Peyer's patch (tissue), 4 donors: ENCODE results near the gene SAPCD2.

Experiments
- POLR2A ChIP-seq, 2 donors: fragments of 450-650 bp; IDR thresholded peaks; one replicate each; pipeline ENCODE4 v1.5.1; 2017; ENCODE audit warnings: antibody characterized with exemption in 2 of 2, mild to moderate bottlenecking in 2 of 2, moderate library complexity in 2 of 2
- TF ChIP-seq, protein P1 (sequence below), 6 experiments: fragments of 450-650 bp in 4 of 6; fragments of 200-600 bp in 2 of 6; sonication (generic) in 1 of 6; IDR thresholded peaks; one replicate each; pipeline ENCODE4 v1.5.1; 2017 to 2019; ENCODE audit warnings: antibody characterized with exemption in 6 of 6, mild to moderate bottlenecking in 3 of 6, moderate library complexity in 1 of 6

DNA sequence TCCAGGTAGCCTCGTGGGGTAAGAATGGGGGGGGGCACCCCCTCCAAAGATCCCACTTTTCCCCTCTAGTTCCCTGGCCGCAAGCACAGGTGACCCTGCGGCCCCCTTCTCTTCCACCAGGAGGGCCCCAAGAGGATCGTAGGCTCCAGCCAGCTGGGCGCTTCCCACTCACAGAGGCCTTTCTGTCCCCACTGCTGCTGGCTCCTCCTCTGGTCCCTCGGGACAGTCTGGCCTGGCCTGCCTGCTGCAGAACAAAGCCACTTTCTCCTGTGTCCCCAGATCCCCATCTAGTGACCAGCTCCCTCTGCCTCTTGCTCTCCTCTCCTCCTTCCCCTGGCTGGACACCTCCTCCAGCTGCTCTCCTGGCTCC, 534 bp upstream of the SAPCD2 start:
- TF ChIP-seq, protein P1, sequence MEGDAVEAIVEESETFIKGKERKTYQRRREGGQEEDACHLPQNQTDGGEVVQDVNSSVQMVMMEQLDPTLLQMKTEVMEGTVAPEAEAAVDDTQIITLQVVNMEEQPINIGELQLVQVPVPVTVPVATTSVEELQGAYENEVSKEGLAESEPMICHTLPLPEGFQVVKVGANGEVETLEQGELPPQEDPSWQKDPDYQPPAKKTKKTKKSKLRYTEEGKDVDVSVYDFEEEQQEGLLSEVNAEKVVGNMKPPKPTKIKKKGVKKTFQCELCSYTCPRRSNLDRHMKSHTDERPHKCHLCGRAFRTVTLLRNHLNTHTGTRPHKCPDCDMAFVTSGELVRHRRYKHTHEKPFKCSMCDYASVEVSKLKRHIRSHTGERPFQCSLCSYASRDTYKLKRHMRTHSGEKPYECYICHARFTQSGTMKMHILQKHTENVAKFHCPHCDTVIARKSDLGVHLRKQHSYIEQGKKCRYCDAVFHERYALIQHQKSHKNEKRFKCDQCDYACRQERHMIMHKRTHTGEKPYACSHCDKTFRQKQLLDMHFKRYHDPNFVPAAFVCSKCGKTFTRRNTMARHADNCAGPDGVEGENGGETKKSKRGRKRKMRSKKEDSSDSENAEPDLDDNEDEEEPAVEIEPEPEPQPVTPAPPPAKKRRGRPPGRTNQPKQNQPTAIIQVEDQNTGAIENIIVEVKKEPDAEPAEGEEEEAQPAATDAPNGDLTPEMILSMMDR (IDR thresholded peaks at IDR 0.05) = peak in 2 of 6 experiments; percentile 11 to 18
- TF ChIP-seq POLR2A (IDR thresholded peaks at IDR 0.05) = no peak
